Mesendoderm (in vitro differentiated cells): ENCODE measurements around the gene MDC1.
A peak's percentile ranks its signal among the peaks of the same experiment; 100 is the strongest.

Experiments
- DNase-seq: peaks from one replicate; pipeline ENCODE4 v3.0.0; 2013
- H2AK5ac ChIP-seq: 2 replicates; pipeline ENCODE4 v1.6.1; 2013; ENCODE audit warnings: low read length, inconsistent platforms
- H2BK120ac ChIP-seq: 2 replicates; pipeline ENCODE4 v1.6.1; 2013; ENCODE audit warnings: low read depth, mild to moderate bottlenecking, low read length, moderate library complexity, mixed read lengths
- H2BK15ac ChIP-seq: replicated peaks from 2 replicates; pipeline ENCODE4 v1.6.1; 2013; ENCODE audit warnings: low read depth, mild to moderate bottlenecking, moderate library complexity
- H2BK5ac ChIP-seq: 2 replicates; pipeline ENCODE4 v1.6.1; 2013; ENCODE audit warnings: low read length, inconsistent platforms
- H3K18ac ChIP-seq: 2 replicates; pipeline ENCODE4 v1.6.1; 2013; ENCODE audit warnings: mild to moderate bottlenecking, low read length, mixed read lengths
- H3K23ac ChIP-seq: one replicate; pipeline ENCODE4 v1.6.1; 2013; ENCODE audit warnings: low read length
- H3K27ac ChIP-seq: 2 replicates; pipeline ENCODE4 v1.5.1; 2013; ENCODE audit warnings: low read depth, mild to moderate bottlenecking, inconsistent platforms, low read length, moderate library complexity
- H3K27me3 ChIP-seq: 2 replicates; pipeline ENCODE4 v1.6.1; 2013; ENCODE audit warnings: low read length, control low read depth, mild to moderate bottlenecking, inconsistent platforms; ENCODE audit not compliant: insufficient read depth, poor library complexity
- H3K36me3 ChIP-seq: 2 replicates; pipeline ENCODE4 v1.6.1; 2013; ENCODE audit warnings: low read length, inconsistent platforms; ENCODE audit not compliant: control insufficient read depth, insufficient read depth
- H3K4ac ChIP-seq: one replicate; pipeline ENCODE4 v1.6.1; 2013; ENCODE audit warnings: low read depth, mild to moderate bottlenecking, low read length, moderate library complexity
- H3K4me1 ChIP-seq: 2 replicates; pipeline ENCODE4 v1.6.1; 2013; ENCODE audit warnings: low read depth, low read length, inconsistent platforms; ENCODE audit not compliant: control insufficient read depth
- H3K4me2 ChIP-seq: 2 replicates; pipeline ENCODE4 v1.6.1; 2013; ENCODE audit warnings: low read length
- H3K4me3 ChIP-seq: 2 replicates; pipeline ENCODE4 v1.5.1; 2013; ENCODE audit warnings: mild to moderate bottlenecking, low read length
- H3K56ac ChIP-seq: one replicate; pipeline ENCODE4 v1.6.1; 2013; ENCODE audit warnings: low read length
- H3K79me1 ChIP-seq: 2 replicates; pipeline ENCODE4 v1.6.1; 2013; ENCODE audit warnings: low read length, inconsistent platforms
- H3K79me2 ChIP-seq: 2 replicates; pipeline ENCODE4 v1.6.1; 2013; ENCODE audit warnings: mild to moderate bottlenecking, low read length; ENCODE audit not compliant: control insufficient read depth, insufficient read depth
- H3K9ac ChIP-seq: 2 replicates; pipeline ENCODE4 v1.6.1; 2013; ENCODE audit warnings: low read length, inconsistent platforms
- H4K5ac ChIP-seq: one replicate; pipeline ENCODE4 v1.6.1; 2013; ENCODE audit warnings: low read length
- H4K8ac ChIP-seq: one replicate; pipeline ENCODE4 v1.6.1; 2013; ENCODE audit warnings: low read depth, mild to moderate bottlenecking, control low read depth, low read length, moderate library complexity
- WGBS: extraction: QIAGEN DNeasy Blood & Tissue Kit; methylation state at CpG from one replicate; pipeline ENCODE4 v1.1.7; 2013; ENCODE audit warnings: low lambda C conversion rate, missing lambda C conversion rate; ENCODE audit not compliant: insufficient coverage; ENCODE audit errors: extremely low coverage; 5-methylcytosine and 5-hydroxymethylcytosine counted together

MDC1 gene

DNA sequence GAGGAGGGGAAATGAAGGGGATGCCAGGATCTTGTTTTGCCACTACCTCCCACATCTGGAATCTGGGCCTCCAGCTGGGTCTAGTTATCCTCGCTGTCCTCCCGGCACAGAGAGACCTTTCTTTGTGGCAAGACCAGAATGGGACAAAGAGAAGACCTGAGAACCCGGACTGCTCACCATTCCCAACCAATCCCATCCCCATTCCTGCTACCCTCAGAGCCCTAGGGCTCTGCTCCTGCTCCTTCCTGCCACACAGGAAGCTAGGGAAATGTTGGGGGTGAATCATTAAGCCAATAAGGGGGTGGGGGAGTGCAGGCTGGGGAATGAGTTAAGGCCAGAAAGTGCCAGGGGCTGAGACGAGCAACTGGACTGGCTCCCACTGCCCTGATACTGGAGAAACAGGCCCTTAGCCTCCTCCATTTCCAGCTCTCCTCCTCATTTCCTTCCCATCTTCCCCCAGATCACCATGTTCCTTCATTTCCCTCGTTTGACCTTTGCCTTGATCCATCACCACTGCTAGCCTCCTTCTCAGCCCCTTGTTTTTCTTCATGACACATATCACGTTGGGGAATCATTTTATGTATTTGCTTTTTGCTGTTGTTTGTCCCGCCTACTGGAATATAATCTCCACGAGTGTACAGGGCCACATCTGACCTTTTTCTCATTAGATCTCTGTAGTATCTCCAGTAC, 31.9 kb upstream of the MDC1 start:
- Histone ChIP-seq H3K9ac (no peak overlapping the region), H3K79me2 (peaks cover 3% of the 10 kb centered on the region), H3K27me3 (no peaks in the 10 kb centered on the region), H2AK5ac (peak overlapping the region; percentile 61), H3K36me3 (no peaks in the 10 kb centered on the region), H3K18ac (no peak overlapping the region), H3K79me1 (no peaks in the 10 kb centered on the region), H2BK5ac (no peak overlapping the region), H2BK15ac (no peak overlapping the region), H3K27ac (no peak overlapping the region), H2BK120ac (no peak overlapping the region), H3K4me2 (no peak overlapping the region), H3K4ac (no peak overlapping the region), H4K8ac (no peak overlapping the region), H3K56ac (peak overlapping the region; percentile 46), H3K4me3 (no peak overlapping the region), H3K23ac (no peak overlapping the region), H4K5ac (no peak overlapping the region), H3K4me1 (peaks cover 7% of the 10 kb centered on the region)
- DNase-seq: no peak
- no CpG with 5 or more reads among the region's 8 CpGs for WGBS

GRCh38 chr6:30747902-30748769, 31.1 kb upstream of the MDC1 start:
- Histone ChIP-seq H2BK5ac (peak overlapping the region; percentile 39), H3K79me1 (no peaks in the 10 kb centered on the region), H4K8ac (no peak overlapping the region), H3K4me1 (peaks cover 7% of the 10 kb centered on the region), H2BK120ac (no peak overlapping the region), H2AK5ac (peak overlapping the region; percentile 83), H3K9ac (no peak overlapping the region), H3K27ac (no peak overlapping the region), H3K4me2 (no peak overlapping the region), H3K36me3 (peaks cover 2% of the 10 kb centered on the region), H3K23ac (no peak overlapping the region), H3K79me2 (peaks cover 11% of the 10 kb centered on the region), H3K4me3 (no peak overlapping the region), H3K56ac (peak overlapping the region; percentile 20), H4K5ac (no peak overlapping the region), H3K27me3 (no peaks in the 10 kb centered on the region), H3K18ac (no peak overlapping the region), H2BK15ac (no peak overlapping the region), H3K4ac (no peak overlapping the region)
- WGBS: no CpG with 5 or more reads among the region's 6 CpGs
- no peak for DNase-seq

DNA sequence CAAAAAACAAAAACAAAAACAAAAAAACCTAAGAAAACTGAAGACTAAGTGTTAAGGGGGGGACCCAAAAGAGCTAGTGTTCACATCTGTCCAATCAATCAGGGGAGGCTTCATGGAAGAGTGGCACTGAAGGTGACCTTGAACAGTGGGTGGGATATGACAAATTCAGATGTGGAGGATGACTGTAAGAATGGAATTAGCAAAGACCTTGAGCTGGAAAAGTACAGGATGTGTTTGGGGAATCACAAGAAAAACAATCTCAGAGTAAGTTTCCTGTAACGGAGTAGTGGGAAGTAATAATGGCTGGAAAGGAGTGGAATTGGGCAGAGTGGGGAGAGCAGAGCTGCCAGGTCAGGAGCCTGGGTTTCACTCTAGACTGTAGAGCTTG, 30.2 kb upstream of the MDC1 start:
- Histone ChIP-seq H3K4me3 (no peak overlapping the region), H3K9ac (no peak overlapping the region), H3K79me2 (peaks cover 15% of the 10 kb centered on the region), H2BK120ac (no peak overlapping the region), H3K79me1 (no peaks in the 10 kb centered on the region), H4K5ac (no peak overlapping the region), H3K27me3 (no peaks in the 10 kb centered on the region), H3K18ac (peak overlapping the region; percentile 71), H3K4me1 (peaks cover 7% of the 10 kb centered on the region), H3K23ac (no peak overlapping the region), H3K4ac (no peak overlapping the region), H3K4me2 (no peak overlapping the region), H4K8ac (no peak overlapping the region), H3K36me3 (peaks cover 3% of the 10 kb centered on the region), H3K27ac (no peak overlapping the region), H3K56ac (no peak overlapping the region), H2BK5ac (no peak overlapping the region), H2BK15ac (no peak overlapping the region), H2AK5ac (peak overlapping the region; percentile 46)
- no CpG with 5 or more reads among the region's 1 CpG for WGBS
- no peak for DNase-seq

DNA sequence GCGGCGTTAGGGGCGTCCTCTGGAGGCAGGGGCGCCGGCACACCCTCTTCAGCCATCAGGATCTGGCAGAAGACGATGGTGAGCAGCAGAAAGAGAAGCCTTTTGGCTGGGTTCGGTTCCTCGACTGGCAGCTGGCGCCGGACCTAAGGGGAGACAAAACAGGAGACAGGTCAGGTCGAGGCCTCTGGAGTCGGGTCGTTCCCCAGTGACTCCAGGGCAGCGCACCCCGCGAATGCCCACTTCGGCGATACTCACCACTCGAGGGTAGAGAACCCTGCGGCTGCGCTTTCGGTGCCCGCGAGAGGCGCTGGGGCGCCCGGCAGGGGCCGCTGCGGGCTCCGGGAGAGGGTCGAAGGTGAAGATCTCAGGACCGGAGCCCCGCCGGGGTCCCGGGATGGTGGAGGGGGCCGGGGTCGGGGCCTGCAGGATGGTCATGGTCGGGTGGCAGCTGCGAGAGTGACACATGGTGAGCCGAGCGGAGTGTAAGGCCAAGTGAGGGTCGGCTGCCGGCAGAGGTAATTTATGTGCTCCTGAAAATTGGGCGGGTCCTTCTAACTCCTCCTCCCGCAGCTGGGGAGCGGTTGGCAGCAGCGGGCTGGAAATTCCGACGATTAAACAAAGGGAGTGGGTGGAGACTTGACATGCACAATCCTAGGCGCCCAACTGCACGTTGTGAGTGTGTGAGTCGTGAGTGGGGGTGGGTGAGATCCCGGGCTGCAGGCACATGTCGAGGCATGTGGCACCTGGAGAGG, 27.1 kb upstream of the MDC1 start, which contains the start of gene IER3:
TSS of gene IER3 (minus strand) at position 494 of the 752 bp plus-strand sequence. CDS start at position 465, 29 bp downstream.
- peak within 1 kb of the TSS; percentile 95 for H3K23ac ChIP-seq
- peak within 1 kb of the TSS; percentile 77 for H3K18ac ChIP-seq
- H3K4ac ChIP-seq: peak within 1 kb of the TSS; percentile 77
- peak; percentile 98 for DNase-seq
- peak within 1 kb of the TSS; percentile 44 for H3K4me2 ChIP-seq
- H4K5ac ChIP-seq: no peak within 1 kb of the TSS
- H2BK15ac ChIP-seq: no peak within 1 kb of the TSS
- H3K27me3 ChIP-seq: no peaks in the 10 kb centered on the region
- peak within 1 kb of the TSS; percentile 40 for H2BK5ac ChIP-seq
- peaks cover 26% of the 10 kb centered on the region for H3K79me2 ChIP-seq
- no CpG with 5 or more reads among the region's 54 CpGs for WGBS
- peaks cover 3% of the 10 kb centered on the region for H3K36me3 ChIP-seq
- H3K9ac ChIP-seq: peak within 1 kb of the TSS; percentile 100
- peaks cover 11% of the 10 kb centered on the region for H3K4me1 ChIP-seq
- H2AK5ac ChIP-seq: peak within 1 kb of the TSS; percentile 84
- peak within 1 kb of the TSS; percentile 99 for H3K4me3 ChIP-seq
- H4K8ac ChIP-seq: peak within 1 kb of the TSS; percentile 83
- peak within 1 kb of the TSS; percentile 91 for H3K27ac ChIP-seq
- peak within 1 kb of the TSS; percentile 94 for H3K56ac ChIP-seq
- no peak within 1 kb of the TSS for H2BK120ac ChIP-seq
- peaks cover 6% of the 10 kb centered on the region for H3K79me1 ChIP-seq

DNA sequence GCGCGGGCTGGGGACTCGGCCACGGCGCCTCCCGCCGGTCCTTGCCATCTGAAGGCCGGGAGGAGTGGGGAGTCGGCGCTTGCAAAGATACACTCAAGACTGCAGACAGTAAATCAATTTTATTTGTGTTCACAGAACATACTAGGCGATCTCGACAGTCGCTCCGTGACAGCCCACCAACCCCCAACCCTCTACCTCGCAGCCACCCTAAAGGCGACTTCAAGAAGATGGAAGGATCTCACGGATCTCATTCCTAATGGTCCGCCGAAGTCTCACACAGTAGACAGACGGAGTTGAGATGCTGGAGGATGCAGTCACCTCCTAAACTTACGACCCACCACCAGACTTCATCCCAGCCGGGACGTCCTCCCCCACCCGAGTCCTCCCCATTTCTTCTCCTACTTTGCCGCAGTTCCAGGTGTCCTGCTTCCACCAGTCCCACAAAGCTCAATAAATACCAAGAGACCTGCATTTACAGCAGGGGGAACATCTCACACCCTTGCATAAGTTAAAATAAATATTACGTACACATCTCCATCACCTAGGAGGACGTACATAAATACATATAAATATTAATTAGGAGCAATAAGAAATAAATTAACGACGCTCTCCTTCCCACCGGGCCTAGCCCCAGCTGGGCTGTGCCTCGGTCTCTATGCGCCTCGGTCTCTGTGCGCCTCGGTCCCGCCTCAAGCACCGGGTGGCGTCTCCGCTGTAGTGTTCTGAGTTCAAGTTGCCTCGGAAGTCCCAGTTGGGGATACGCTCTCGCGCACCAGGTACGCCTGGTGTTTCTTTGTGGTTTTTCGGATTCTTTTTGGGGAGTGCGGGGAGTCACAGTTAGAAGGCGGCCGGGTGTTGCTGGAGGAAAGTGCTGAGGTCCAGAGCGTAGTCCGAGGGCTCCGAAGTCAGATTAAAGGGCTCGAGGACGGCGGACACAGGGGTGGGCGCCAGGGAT, 26.3 kb upstream of the MDC1 start:
- Histone ChIP-seq H2BK5ac (peak overlapping the region; percentile 40), H3K18ac (peak overlapping the region; percentile 77), H3K27ac (peak overlapping the region; percentile 91), H3K4me1 (peaks cover 10% of the 10 kb centered on the region), H3K27me3 (no peaks in the 10 kb centered on the region), H3K56ac (peak overlapping the region; percentile 94), H3K4ac (peak overlapping the region; percentile 77), H3K79me2 (peaks cover 29% of the 10 kb centered on the region), H2BK120ac (no peak overlapping the region), H3K9ac (peak overlapping the region; percentile 100), H2BK15ac (no peak overlapping the region), H3K23ac (peak overlapping the region; percentile 95), H4K5ac (no peak overlapping the region), H3K79me1 (peaks cover 8% of the 10 kb centered on the region), H3K36me3 (peaks cover 5% of the 10 kb centered on the region), H3K4me3 (peak overlapping the region; percentile 99), H2AK5ac (peak overlapping the region; percentile 84), H4K8ac (peak overlapping the region; percentile 83), H3K4me2 (peak overlapping the region; percentile 44)
- WGBS: no CpG with 5 or more reads among the region's 55 CpGs
- no peak for DNase-seq
